ENCODE measurements around the gene ANKRD34A.

DNA sequence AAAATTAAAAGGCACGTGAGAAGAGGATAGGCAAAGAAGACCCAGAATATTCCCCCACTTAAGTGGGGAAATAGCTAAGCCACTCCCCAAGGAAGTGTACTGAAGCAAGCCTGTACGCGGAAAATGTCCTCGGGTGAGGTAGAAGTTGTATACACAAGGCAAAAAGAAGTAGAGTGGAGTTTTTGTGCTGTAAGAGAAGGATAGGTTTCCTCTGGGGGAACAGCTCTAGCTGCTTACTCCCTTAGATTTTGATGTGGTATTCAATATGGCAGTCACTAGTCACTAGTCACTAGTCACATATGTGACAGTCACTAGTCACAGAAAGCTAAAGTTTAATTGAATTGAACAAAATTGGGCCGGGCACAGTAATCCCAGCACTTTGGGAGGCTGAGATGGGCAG is 24.4 kb upstream of the ANKRD34A start:
- no peak for TF ChIP-seq EZH2phosphoT487 (IDR thresholded peaks at IDR 0.05; ENCODE audit: insufficient read depth, low read depth)
- TF ChIP-seq EZH2 (IDR thresholded peaks at IDR 0.05; ENCODE audit: insufficient read depth, poor library complexity, severe bottlenecking) = no peak

Data from GM23248 (cell line).